ENCODE data around the gene SRRM3.
"Not testable (repeated sequence)": the region's sequence is repeated elsewhere in the genome, so short reads cannot be mapped to it uniquely, and the experiment has no call there.

The SRRM3 gene

GRCh38 chr7:76232698-76233097, 31.0 kb downstream of the SRRM3 start:
- no peak for DNase-seq

GRCh38 chr7:76233538-76234281, 32.0 kb downstream of the SRRM3 start:
- DNase-seq, result no peak

- no peak for DNase-seq
These were observed 32.5 kb downstream of the SRRM3 start for GRCh38 chr7:76234282-76234584.

- peak; percentile 74 for DNase-seq
These were observed 33.3 kb downstream of the SRRM3 start for GRCh38 chr7:76234931-76235441.

GRCh38 chr7:76236224-76236623, 34.5 kb downstream of the SRRM3 start:
- no peak for DNase-seq

GRCh38 chr7:76238326-76238725, 36.6 kb downstream of the SRRM3 start:
- DNase-seq, result no peak

GRCh38 chr7:76241141-76241540, 39.4 kb downstream of the SRRM3 start:
- DNase-seq, result no peak

GRCh38 chr7:76242517-76243063, 40.9 kb downstream of the SRRM3 start:
- DNase-seq, result not testable (repeated sequence)

GRCh38 chr7:76244781-76245391, 43.2 kb downstream of the SRRM3 start:
- no peak for DNase-seq

- no peak for DNase-seq
These were observed 45.2 kb downstream of the SRRM3 start for GRCh38 chr7:76246804-76247389.

- DNase-seq, result no peak
These were observed 46.2 kb downstream of the SRRM3 start for GRCh38 chr7:76247938-76248337.

GRCh38 chr7:76252021-76252420, 50.3 kb downstream of the SRRM3 start:
- no peak for DNase-seq

- DNase-seq, result no peak
These were observed 53.1 kb downstream of the SRRM3 start for GRCh38 chr7:76254781-76255180.

GRCh38 chr7:76257973-76258372, 56.3 kb downstream of the SRRM3 start:
- DNase-seq, result no peak

GRCh38 chr7:76259124-76260093, 57.7 kb downstream of the SRRM3 start:
- no peak for DNase-seq

GRCh38 chr7:76260171-76260703, 58.5 kb downstream of the SRRM3 start:
- DNase-seq, result peak; percentile 36

- DNase-seq, result no peak
These were observed 59.6 kb downstream of the SRRM3 start for GRCh38 chr7:76261329-76261728.

GRCh38 chr7:76261931-76262330, 60.2 kb downstream of the SRRM3 start:
- DNase-seq, result no peak

GRCh38 chr7:76262683-76263402, 61.1 kb downstream of the SRRM3 start:
- DNase-seq, result peak; percentile 46

GRCh38 chr7:76265299-76265698, 63.6 kb downstream of the SRRM3 start:
- no peak for DNase-seq

- no peak for DNase-seq
These were observed 65.6 kb downstream of the SRRM3 start for GRCh38 chr7:76267107-76267893.

Data from CD4-positive, alpha-beta T cell treated with Interleukin-17A for 4 hours (primary cell).